Astrocyte (in vitro differentiated cells and primary cell): ENCODE measurements around the gene COPS3. TPM values are rescaled to one million over a fixed set of nuclear protein-coding genes. Genes with fewer than 3 reads are reported as not detected.

Experiments used
- DNase-seq: peaks from one replicate; pipeline ENCODE4 v3.0.0-alpha.2; 2010; ENCODE audit warnings: low read depth
- FAIRE-seq: peaks from 2 replicates; lab custom pipeline; 2011; peaks lifted over from hg19 to GRCh38; lab: Jason Lieb, UNC
- H2AFZ ChIP-seq: 2 replicates; pipeline ENCODE4 v1.6.0; 2012; ENCODE audit warnings: low read depth, low read length, inconsistent platforms
- H3K27ac ChIP-seq: 2 replicates; pipeline ENCODE4 v1.5.1; 2011; ENCODE audit warnings: low read depth, low read length, inconsistent platforms
- H3K27me3 ChIP-seq: 2 replicates; pipeline ENCODE4 v1.6.0; 2011; ENCODE audit warnings: low read length, inconsistent platforms; ENCODE audit not compliant: insufficient read depth
- H3K36me3 ChIP-seq: 2 replicates; pipeline ENCODE4 v1.5.1; 2011; ENCODE audit warnings: low read length, inconsistent platforms; ENCODE audit not compliant: insufficient read depth
- H3K4me1 ChIP-seq: 2 replicates; pipeline ENCODE4 v1.5.1; 2011; ENCODE audit warnings: low read length, inconsistent platforms; ENCODE audit not compliant: insufficient read depth
- H3K4me2 ChIP-seq: 2 replicates; pipeline ENCODE4 v1.6.0; 2012; ENCODE audit warnings: low read length, inconsistent platforms
- H3K4me3 ChIP-seq: 2 replicates; pipeline ENCODE4 v1.5.1; 2011; ENCODE audit warnings: low read depth, mild to moderate bottlenecking, low read length, inconsistent platforms; ENCODE audit not compliant: insufficient read depth
- H3K79me2 ChIP-seq: 2 replicates; pipeline ENCODE4 v1.6.0; 2012; ENCODE audit warnings: mild to moderate bottlenecking, low read length, inconsistent platforms; ENCODE audit not compliant: insufficient read depth
- H3K9ac ChIP-seq: 2 replicates; pipeline ENCODE4 v1.6.0; 2012; ENCODE audit warnings: mild to moderate bottlenecking, low read length, inconsistent platforms
- H3K9me3 ChIP-seq: 2 replicates; pipeline ENCODE4 v1.5.1; 2012; ENCODE audit warnings: low read depth, mild to moderate bottlenecking, low read length, inconsistent platforms; ENCODE audit not compliant: insufficient read depth
- H4K20me1 ChIP-seq: 2 replicates; pipeline ENCODE4 v1.6.0; 2012; ENCODE audit warnings: low read length, inconsistent platforms; ENCODE audit not compliant: insufficient read depth
- H3K27ac Mint-ChIP-seq: one replicate; pipeline ENCODE4 v1.8.0; 2021; ENCODE audit warnings: mild to moderate bottlenecking, mixed read lengths; ENCODE audit not compliant: unreplicated experiment
- H3K27me3 Mint-ChIP-seq: one replicate; pipeline ENCODE4 v1.8.0; 2021; ENCODE audit warnings: low read depth, mixed read lengths; ENCODE audit not compliant: unreplicated experiment
- H3K36me3 Mint-ChIP-seq: one replicate; pipeline ENCODE4 v1.8.0; 2021; ENCODE audit warnings: low read depth, mixed read lengths; ENCODE audit not compliant: unreplicated experiment
- H3K4me1 Mint-ChIP-seq: one replicate; pipeline ENCODE4 v1.8.0; 2021; ENCODE audit warnings: low read depth, mixed read lengths; ENCODE audit not compliant: unreplicated experiment
- H3K4me3 Mint-ChIP-seq: one replicate; pipeline ENCODE4 v1.8.0; 2021; ENCODE audit warnings: mild to moderate bottlenecking, moderate library complexity, mixed read lengths; ENCODE audit not compliant: unreplicated experiment
- H3K9me3 Mint-ChIP-seq: one replicate; pipeline ENCODE4 v1.8.0; 2021; ENCODE audit warnings: mild to moderate bottlenecking, mixed read lengths; ENCODE audit not compliant: unreplicated experiment
- EZH2 ChIP-seq: IDR thresholded peaks from 2 replicates; pipeline ENCODE4 v1.6.1; 2012; ENCODE audit warnings: mild to moderate bottlenecking, low read length, inconsistent platforms; ENCODE audit not compliant: insufficient read depth
- total RNA-seq: library from RNA; stranded (reverse); gene quantifications from 2 replicates; pipeline ENCODE4 v1.2.1, GENCODE V29; 2021
- TF ChIP-seq, protein P1 (sequence below): IDR thresholded peaks from 2 replicates; pipeline ENCODE4 v1.5.1; 2011; ENCODE audit warnings: low read depth, mild to moderate bottlenecking, inconsistent platforms, low read length, moderate library complexity; ENCODE audit not compliant: insufficient read depth

Gene COPS3
- total RNA-seq, 1 donor from 2014 or later = 76.8 TPM

DNA sequence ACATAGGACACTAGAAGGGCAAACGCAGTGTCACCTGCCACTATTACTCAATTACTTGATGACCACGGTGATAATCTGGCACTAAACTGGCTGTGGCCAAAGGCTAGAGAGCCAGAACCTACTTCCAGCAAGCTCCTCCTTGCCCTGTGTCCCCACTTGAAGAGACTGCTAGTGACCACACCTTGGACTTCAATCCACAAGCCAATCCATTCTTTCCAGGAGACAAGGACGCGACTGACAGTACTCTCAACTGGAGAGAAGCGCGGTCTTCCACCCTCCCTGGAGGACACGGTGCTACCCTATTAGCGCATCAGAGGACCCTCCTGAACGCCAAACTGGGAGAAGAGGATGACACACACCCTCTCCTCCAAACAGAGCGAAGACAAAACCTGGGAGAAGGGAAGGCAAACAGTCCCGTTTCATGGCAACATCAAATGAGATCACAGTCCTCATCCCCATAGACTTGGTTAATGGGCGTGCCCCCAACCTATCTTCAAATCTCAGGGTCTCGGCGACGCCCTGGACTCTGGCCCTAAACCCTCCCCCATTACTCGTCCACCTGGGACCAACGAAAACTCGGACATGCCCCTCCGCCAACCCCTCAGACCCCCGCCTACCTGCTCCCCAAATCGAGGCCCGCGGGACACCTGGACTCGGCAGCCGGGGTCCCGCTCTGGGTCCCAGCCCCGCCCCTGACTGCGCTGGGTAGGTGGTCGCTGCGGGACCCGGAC is 44.6 kb downstream of the COPS3 start:
- DNase-seq (peak; percentile 30), FAIRE-seq (no peak)
- H3K27ac ChIP-seq = peak overlapping the region; percentile 100
- Mint-ChIP-seq H3K36me3 (peaks cover 4% of the 10 kb centered on the region), H3K4me3 (peak overlapping the region; percentile 99), H3K4me1 (peaks cover 11% of the 10 kb centered on the region), H3K27ac (peak overlapping the region; percentile 99), H3K9me3 (no peaks in the 10 kb centered on the region), H3K27me3 (no peaks in the 10 kb centered on the region)
- peaks cover under 1% of the 10 kb centered on the region for H3K36me3 ChIP-seq
- H3K4me2 ChIP-seq = peak overlapping the region; percentile 95
- H3K4me3 ChIP-seq = peak overlapping the region; percentile 81
- peak overlapping the region; percentile 100 for H2AFZ ChIP-seq
- peaks cover 48% of the 10 kb centered on the region for H3K79me2 ChIP-seq
- no peak for TF ChIP-seq EZH2
- TF ChIP-seq, protein P1, sequence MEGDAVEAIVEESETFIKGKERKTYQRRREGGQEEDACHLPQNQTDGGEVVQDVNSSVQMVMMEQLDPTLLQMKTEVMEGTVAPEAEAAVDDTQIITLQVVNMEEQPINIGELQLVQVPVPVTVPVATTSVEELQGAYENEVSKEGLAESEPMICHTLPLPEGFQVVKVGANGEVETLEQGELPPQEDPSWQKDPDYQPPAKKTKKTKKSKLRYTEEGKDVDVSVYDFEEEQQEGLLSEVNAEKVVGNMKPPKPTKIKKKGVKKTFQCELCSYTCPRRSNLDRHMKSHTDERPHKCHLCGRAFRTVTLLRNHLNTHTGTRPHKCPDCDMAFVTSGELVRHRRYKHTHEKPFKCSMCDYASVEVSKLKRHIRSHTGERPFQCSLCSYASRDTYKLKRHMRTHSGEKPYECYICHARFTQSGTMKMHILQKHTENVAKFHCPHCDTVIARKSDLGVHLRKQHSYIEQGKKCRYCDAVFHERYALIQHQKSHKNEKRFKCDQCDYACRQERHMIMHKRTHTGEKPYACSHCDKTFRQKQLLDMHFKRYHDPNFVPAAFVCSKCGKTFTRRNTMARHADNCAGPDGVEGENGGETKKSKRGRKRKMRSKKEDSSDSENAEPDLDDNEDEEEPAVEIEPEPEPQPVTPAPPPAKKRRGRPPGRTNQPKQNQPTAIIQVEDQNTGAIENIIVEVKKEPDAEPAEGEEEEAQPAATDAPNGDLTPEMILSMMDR = no peak
- H3K4me1 ChIP-seq = peaks cover 19% of the 10 kb centered on the region
- no peaks in the 10 kb centered on the region for H3K27me3 ChIP-seq
- H4K20me1 ChIP-seq = peaks cover 44% of the 10 kb centered on the region
- H3K9me3 ChIP-seq = no peaks in the 10 kb centered on the region
- peak overlapping the region; percentile 100 for H3K9ac ChIP-seq

DNA sequence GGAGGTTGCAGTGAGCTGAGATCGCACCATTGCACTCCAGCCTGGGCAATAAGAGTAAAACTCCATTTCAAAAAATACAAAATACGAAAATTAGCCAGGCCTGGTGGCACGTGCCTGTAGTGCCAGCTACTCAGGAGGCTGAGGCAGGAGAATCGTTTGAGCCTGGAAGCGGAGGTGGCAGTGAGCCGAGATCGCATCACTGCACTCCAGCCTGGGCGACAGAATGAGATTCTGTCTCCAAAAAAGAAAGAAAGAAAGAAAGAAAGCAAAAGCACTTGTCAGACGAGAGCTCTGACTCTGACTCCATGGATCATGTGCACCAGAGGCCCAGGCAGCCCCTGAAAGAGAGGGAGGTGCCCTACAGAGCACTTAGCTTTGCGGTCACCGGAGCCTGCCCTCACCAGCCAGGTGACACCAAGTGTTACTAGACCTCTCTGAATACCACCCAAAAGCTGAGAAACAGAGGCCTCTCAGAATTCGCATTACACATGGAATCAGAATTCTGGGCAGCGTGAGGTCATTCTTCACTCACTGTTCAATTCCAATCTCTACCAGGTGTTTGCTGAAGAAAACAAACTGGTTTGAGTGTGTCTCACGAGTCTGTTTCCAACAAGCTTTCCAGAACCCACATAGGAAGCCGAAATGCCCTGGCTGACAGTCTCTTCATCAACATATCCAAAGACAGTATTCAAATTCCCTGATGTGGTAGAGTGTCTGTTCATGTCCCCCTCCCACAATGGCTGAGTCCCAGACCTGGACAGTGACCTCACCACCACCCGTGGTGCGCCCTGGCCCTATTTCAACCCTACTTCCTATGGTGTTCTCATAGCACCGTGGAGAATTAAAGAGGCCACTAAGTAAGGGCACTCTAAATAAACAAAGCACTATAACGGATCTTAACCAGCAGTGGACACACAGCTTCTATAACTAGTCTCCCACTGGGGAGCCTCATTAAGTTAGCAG is 45.6 kb downstream of the COPS3 start:
- H3K4me2 ChIP-seq = peak overlapping the region; percentile 95
- no peaks in the 10 kb centered on the region for H3K27me3 ChIP-seq
- peaks cover 50% of the 10 kb centered on the region for H3K79me2 ChIP-seq
- H4K20me1 ChIP-seq = peaks cover 45% of the 10 kb centered on the region
- FAIRE-seq (no peak), DNase-seq (peak; percentile 62)
- Mint-ChIP-seq H3K9me3 (no peaks in the 10 kb centered on the region), H3K36me3 (peaks cover 4% of the 10 kb centered on the region), H3K27me3 (no peaks in the 10 kb centered on the region), H3K27ac (peak overlapping the region; percentile 99), H3K4me3 (peak overlapping the region; percentile 99), H3K4me1 (peaks cover 11% of the 10 kb centered on the region)
- peak overlapping the region; percentile 81 for H3K4me3 ChIP-seq
- H3K9ac ChIP-seq = peak overlapping the region; percentile 100
- TF ChIP-seq, protein P1 = no peak
- no peak for TF ChIP-seq EZH2
- H3K27ac ChIP-seq = peak overlapping the region; percentile 100
- H3K36me3 ChIP-seq = peaks cover 7% of the 10 kb centered on the region
- no peak overlapping the region for H2AFZ ChIP-seq
- peaks cover 19% of the 10 kb centered on the region for H3K4me1 ChIP-seq
- no peaks in the 10 kb centered on the region for H3K9me3 ChIP-seq
